ENCODE data around the gene PRR3. TPM values are rescaled to one million over a fixed set of nuclear protein-coding genes. Genes with fewer than 3 reads are reported as not detected.

Gene PRR3
- total and polyA plus RNA-seq, 9 of the 15 experiments (the other 6 are each of a cell fraction or from before 2014, with no cell fraction given) = 23.5 to 59.6 (median 28.8) TPM

GRCh38 chr6:30612213-30612612 lies 55.1 kb downstream of the PRR3 start (continued):
- TF ChIP-seq ZNF121 (CRISPR knock-in tag; conservative IDR thresholded peaks at IDR 0.05) (no peak), MTF1 (CRISPR knock-in tag; IDR thresholded peaks at IDR 0.05; ENCODE audit: borderline replicate concordance) (no peak), ZNF280B (CRISPR knock-in tag; IDR thresholded peaks at IDR 0.05) (no peak), MED1 (CRISPR knock-in tag; IDR thresholded peaks at IDR 0.05; ENCODE audit: borderline replicate concordance) (no peak), ARID3A (IDR thresholded peaks at IDR 0.05; ENCODE audit: borderline replicate concordance, low read depth, low read length) (0 out of 2 replicates have a peak, but pooled peaks have one; percentile 57), POLR2A (conservative IDR thresholded peaks at IDR 0.05) (0 out of 2 replicates have a peak, but pooled peaks have one; percentile 32), NCOA4 (IDR thresholded peaks at IDR 0.05; ENCODE audit: partially characterized antibody) (no peak), TOE1 (IDR thresholded peaks at IDR 0.05; ENCODE audit: borderline replicate concordance) (no peak), TOE1 (CRISPR knock-in tag; IDR thresholded peaks at IDR 0.05; ENCODE audit: borderline replicate concordance, low read depth) (no peak), MCM5 (IDR thresholded peaks at IDR 0.05; ENCODE audit: low read depth) (no peak), SP2 (IDR thresholded peaks at IDR 0.05; ENCODE audit: extremely low read depth, low read depth, low read length, poor library complexity, severe bottlenecking) (no peak), RBFOX2 (IDR thresholded peaks at IDR 0.05; ENCODE audit: low read depth, low read length) (0 out of 2 replicates have a peak, but pooled peaks have one; percentile 40), USF1 (CRISPR knock-in tag; IDR thresholded peaks at IDR 0.05) (no peak), THRB (CRISPR knock-in tag; conservative IDR thresholded peaks at IDR 0.05) (no peak), TAL1 (IDR thresholded peaks at IDR 0.05) (no peak), BRCA1 (IDR thresholded peaks at IDR 0.05) (no peak), BRCA1 (CRISPR knock-in tag; IDR thresholded peaks at IDR 0.05) (no peak), DDX20 (tag; IDR thresholded peaks at IDR 0.05; ENCODE audit: low read depth) (no peak), WHSC1 (IDR thresholded peaks at IDR 0.05; ENCODE audit: low read length) (no peak), EP300 (IDR thresholded peaks at IDR 0.05; ENCODE audit: low read length) (no peak), NFRKB (IDR thresholded peaks at IDR 0.05; ENCODE audit: low read depth) (no peak), CTCF (IDR thresholded peaks at IDR 0.05 in 2 of 3, conservative IDR thresholded peaks at IDR 0.05 in 1 of 3; ENCODE audit: insufficient read depth in 2 of 3, low read depth in 1 of 3, low read length in 3 of 3) (peak in 2 of 3 experiments; percentile 43 to 53; a peak in 3 of 6 replicates), MCM3 (IDR thresholded peaks at IDR 0.05) (no peak), SRSF3 (IDR thresholded peaks at IDR 0.05; ENCODE audit: insufficient read depth, low read length) (no peak)
